ENCODE measurements around the gene ANKRD13B. TPM values are rescaled to one million over a fixed set of nuclear protein-coding genes. Genes with fewer than 3 reads are reported as not detected.

Gene ANKRD13B
- total RNA-seq, 1 donor from 2014 or later = 7.9 TPM

GRCh38 chr17:29608986-29609385 is 16.1 kb downstream of the ANKRD13B start:
- Histone ChIP-seq H3K27me3 (no peaks in the 10 kb centered on the region), H3K4me1 (peaks cover 11% of the 10 kb centered on the region), H3K27ac (no peak overlapping the region), H3K4me3 (no peak overlapping the region), H3K36me3 (no peaks in the 10 kb centered on the region), H3K9me3 (no peaks in the 10 kb centered on the region)
- TF ChIP-seq POLR2A (IDR thresholded peaks at IDR 0.05) (no peak), POLR2AphosphoS5 (IDR thresholded peaks at IDR 0.05; ENCODE audit: insufficient read depth in 1 of 2, low read depth in 1 of 2) (no peak), CTCF (IDR thresholded peaks at IDR 0.05) (no peak)
- intact Hi-C loops (cut with DNase I) = no loop called here
- DNase-seq (ENCODE audit: extremely low spot score in 2 of 2) = no peak

- H3K36me3 ChIP-seq = no peaks in the 10 kb centered on the region
- H3K9me3 ChIP-seq = no peaks in the 10 kb centered on the region
- intact Hi-C loops (cut with DNase I) = no loop called here
- no peak overlapping the region for H3K27ac ChIP-seq
- H3K4me3 ChIP-seq = no peak overlapping the region
- TF ChIP-seq POLR2AphosphoS5 (IDR thresholded peaks at IDR 0.05; ENCODE audit: insufficient read depth in 1 of 2, low read depth in 1 of 2) = no peak
- no peak for TF ChIP-seq CTCF (IDR thresholded peaks at IDR 0.05)
- TF ChIP-seq POLR2A (IDR thresholded peaks at IDR 0.05) = no peak
- DNase-seq (ENCODE audit: extremely low spot score in 2 of 2) = no peak
- H3K4me1 ChIP-seq = peaks cover 25% of the 10 kb centered on the region
- H3K27me3 ChIP-seq = no peaks in the 10 kb centered on the region
These were observed 17.5 kb downstream of the ANKRD13B start for GRCh38 chr17:29610395-29610794.

GRCh38 chr17:29611351-29612093 is 18.6 kb downstream of the ANKRD13B start:
- no peak for TF ChIP-seq POLR2AphosphoS5 (IDR thresholded peaks at IDR 0.05; ENCODE audit: insufficient read depth in 1 of 2, low read depth in 1 of 2)
- TF ChIP-seq CTCF (IDR thresholded peaks at IDR 0.05) = no peak
- no peak for TF ChIP-seq POLR2A (IDR thresholded peaks at IDR 0.05)
- DNase-seq (ENCODE audit: extremely low spot score in 2 of 2) = no peak
- no peaks in the 10 kb centered on the region for H3K36me3 ChIP-seq
- intact Hi-C loops (cut with DNase I) = no loop called here
- peaks cover 34% of the 10 kb centered on the region for H3K4me1 ChIP-seq
- no peaks in the 10 kb centered on the region for H3K27me3 ChIP-seq
- no peak overlapping the region for H3K27ac ChIP-seq
- no peak overlapping the region for H3K4me3 ChIP-seq
- no peaks in the 10 kb centered on the region for H3K9me3 ChIP-seq

- DNase-seq (ENCODE audit: extremely low spot score in 2 of 2) = no peak
- H3K4me3 ChIP-seq = no peak overlapping the region
- H3K27me3 ChIP-seq = no peaks in the 10 kb centered on the region
- TF ChIP-seq POLR2A (IDR thresholded peaks at IDR 0.05) (no peak), POLR2AphosphoS5 (IDR thresholded peaks at IDR 0.05; ENCODE audit: insufficient read depth in 1 of 2, low read depth in 1 of 2) (no peak)
- H3K36me3 ChIP-seq = no peaks in the 10 kb centered on the region
- intact Hi-C loops (cut with DNase I) = no loop called here
- no peaks in the 10 kb centered on the region for H3K9me3 ChIP-seq
- H3K4me1 ChIP-seq = peaks cover 40% of the 10 kb centered on the region
- no peak overlapping the region for H3K27ac ChIP-seq
These were observed 19.1 kb downstream of the ANKRD13B start for GRCh38 chr17:29612094-29612403.

GRCh38 chr17:29612404-29613280 is 19.7 kb downstream of the ANKRD13B start:
- Histone ChIP-seq H3K4me1 (peaks cover 45% of the 10 kb centered on the region), H3K27ac (peak overlapping the region; percentile 47), H3K4me3 (peak overlapping the region; percentile 21 to 35), H3K36me3 (no peaks in the 10 kb centered on the region), H3K9me3 (no peaks in the 10 kb centered on the region), H3K27me3 (no peaks in the 10 kb centered on the region)
- TF ChIP-seq CTCF (IDR thresholded peaks at IDR 0.05) (no peak), POLR2AphosphoS5 (IDR thresholded peaks at IDR 0.05; ENCODE audit: insufficient read depth in 1 of 2, low read depth in 1 of 2) (no peak), POLR2A (IDR thresholded peaks at IDR 0.05) (no peak)
- intact Hi-C loops (cut with DNase I) = no loop called here
- DNase-seq (ENCODE audit: extremely low spot score in 2 of 2) = no peak
